RWPE2 (cell line): Measurements from ENCODE around the gene FTO.

Source experiments
- ATAC-seq: fragments of 200-7000 bp; cut with Tn5 transposase; 3 replicates; pipeline ENCODE4 v1.9.1; 2021; ENCODE audit warnings: low read depth
- DNase-seq: peaks from one replicate; pipeline ENCODE4 v3.0.0-alpha.2; 2020; ENCODE audit warnings: low spot score
- H3K27ac ChIP-seq: fragments of 450-650 bp; 2 replicates; pipeline ENCODE4 v1.5.1; 2017; ENCODE audit warnings: mild to moderate bottlenecking; ENCODE audit not compliant: poor library complexity, severe bottlenecking
- H3K27me3 ChIP-seq: fragments of 250-450 bp; sonication (Bioruptor Pico); 2 replicates; pipeline ENCODE4 v1.5.1; 2021; ENCODE audit warnings: mild to moderate bottlenecking, moderate library complexity; ENCODE audit not compliant: insufficient read depth, poor library complexity, severe bottlenecking
- H3K36me3 ChIP-seq: fragments of 250-450 bp; sonication (Bioruptor Pico); 2 replicates; pipeline ENCODE4 v1.5.1; 2020; ENCODE audit warnings: low read depth, mild to moderate bottlenecking, moderate library complexity
- H3K4me1 ChIP-seq: fragments of 250-450 bp; sonication (Bioruptor Pico); 2 replicates; pipeline ENCODE4 v1.5.1; 2021; ENCODE audit warnings: mild to moderate bottlenecking, moderate library complexity; ENCODE audit not compliant: insufficient read depth, poor library complexity, severe bottlenecking
- H3K4me3 ChIP-seq: fragments of 250-450 bp; sonication (Bioruptor Pico); 2 replicates; pipeline ENCODE4 v1.5.1; 2021; ENCODE audit warnings: mild to moderate bottlenecking, moderate library complexity; ENCODE audit not compliant: severe bottlenecking
- H3K9me3 ChIP-seq: fragments of 250-450 bp; sonication (Bioruptor Pico); 2 replicates; pipeline ENCODE4 v1.5.1; 2021; ENCODE audit warnings: mild to moderate bottlenecking, moderate library complexity; ENCODE audit not compliant: severe bottlenecking
- CTCF ChIP-seq: fragments of 450-650 bp; IDR thresholded peaks from one replicate; pipeline ENCODE4 v1.5.1; 2017; ENCODE audit warnings: mild to moderate bottlenecking, moderate library complexity; ENCODE audit not compliant: poor library complexity, severe bottlenecking

The FTO gene

GRCh38 chr16:53955221-53955875 lies 251.4 kb downstream of the FTO start:
- Histone ChIP-seq H3K9me3 (no peaks in the 10 kb centered on the region), H3K27me3 (no peaks in the 10 kb centered on the region), H3K27ac (no peak overlapping the region), H3K4me3 (no peak overlapping the region), H3K36me3 (no peaks in the 10 kb centered on the region), H3K4me1 (peaks cover 5% of the 10 kb centered on the region)
- no peak for ATAC-seq
- TF ChIP-seq CTCF = no peak
- no peak for DNase-seq

DNA sequence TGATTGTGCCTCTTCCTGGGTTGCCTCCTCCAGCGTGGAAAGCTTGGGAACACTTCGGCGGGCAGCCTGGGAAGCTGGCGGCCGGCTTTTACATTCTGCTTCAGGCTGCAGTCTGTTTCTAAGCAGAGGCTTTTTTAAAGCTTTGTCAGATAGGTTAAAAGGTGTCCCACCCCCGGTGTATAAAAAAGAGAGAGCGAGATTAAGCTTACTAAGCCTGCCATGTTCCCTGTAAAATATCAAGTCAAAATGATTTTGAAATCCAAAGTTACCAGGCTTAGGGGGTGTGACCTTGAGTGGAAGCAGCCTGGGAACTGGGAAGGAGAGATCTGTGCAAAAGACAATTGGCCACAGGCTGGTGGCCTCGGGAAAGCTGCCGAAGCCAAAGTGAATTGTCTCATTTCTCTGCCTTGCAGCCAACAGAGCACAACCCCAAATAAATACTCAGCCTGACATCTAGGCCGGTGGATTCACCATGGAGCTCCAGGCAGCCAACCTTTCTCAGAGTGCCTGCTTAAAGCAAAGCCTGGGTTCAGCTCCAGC lies 254.5 kb downstream of the FTO start:
- Histone ChIP-seq H3K36me3 (no peaks in the 10 kb centered on the region), H3K27ac (no peak overlapping the region), H3K4me1 (no peaks in the 10 kb centered on the region), H3K9me3 (no peaks in the 10 kb centered on the region), H3K27me3 (no peaks in the 10 kb centered on the region), H3K4me3 (no peak overlapping the region)
- no peak for DNase-seq
- no peak for ATAC-seq
- TF ChIP-seq CTCF = no peak

DNA sequence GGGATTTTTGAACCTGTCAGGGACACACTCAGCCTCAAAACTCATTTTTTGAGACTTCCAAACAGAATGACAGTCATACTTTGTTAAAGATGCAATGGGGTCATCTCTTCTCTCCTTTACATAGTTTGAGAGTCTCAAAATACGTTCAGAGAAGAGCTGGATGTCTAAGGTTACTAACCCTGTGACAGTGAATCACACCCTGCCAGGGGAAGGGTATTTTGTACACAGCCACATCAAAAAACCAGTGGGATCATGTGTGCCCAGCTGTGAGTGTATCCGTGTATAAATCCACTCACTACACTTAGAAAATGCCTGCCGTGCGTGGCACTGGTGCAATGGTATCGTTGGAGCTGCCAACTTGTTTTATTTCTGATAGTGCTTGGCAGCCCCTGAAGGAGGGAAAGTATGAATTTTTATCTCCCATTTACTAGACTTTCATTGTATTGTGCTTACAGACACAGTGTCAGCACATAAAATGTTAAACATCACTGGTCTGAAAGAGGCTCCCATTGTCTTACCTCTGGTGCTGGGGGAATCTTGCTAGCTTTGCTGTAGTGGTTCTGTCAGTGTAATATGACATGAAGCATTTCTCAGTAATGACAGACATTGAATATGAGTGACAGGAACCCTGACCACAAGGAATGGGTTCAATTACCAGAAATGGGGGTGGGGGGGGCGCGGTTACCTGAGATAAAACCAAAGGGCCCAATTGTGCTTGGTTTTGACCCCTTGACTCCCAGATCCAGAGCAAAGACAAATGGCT lies 256.3 kb downstream of the FTO start:
- DNase-seq (no peak), ATAC-seq (no peak)
- Histone ChIP-seq H3K36me3 (no peaks in the 10 kb centered on the region), H3K4me3 (no peak overlapping the region), H3K9me3 (peaks cover 2% of the 10 kb centered on the region), H3K27ac (no peak overlapping the region), H3K27me3 (no peaks in the 10 kb centered on the region), H3K4me1 (no peaks in the 10 kb centered on the region)
- TF ChIP-seq CTCF = no peak

- ATAC-seq (no peak), DNase-seq (no peak)
- no peak for TF ChIP-seq CTCF
- H3K27me3 ChIP-seq = no peaks in the 10 kb centered on the region
- H3K9me3 ChIP-seq = peaks cover 2% of the 10 kb centered on the region
- H3K27ac ChIP-seq = no peak overlapping the region
- no peaks in the 10 kb centered on the region for H3K4me1 ChIP-seq
- no peaks in the 10 kb centered on the region for H3K36me3 ChIP-seq
- no peak overlapping the region for H3K4me3 ChIP-seq
These were observed 257.1 kb downstream of the FTO start for GRCh38 chr16:53960954-53961616.
